ENCODE data around the gene PTPA. TPM values are rescaled to one million over a fixed set of nuclear protein-coding genes. Genes with fewer than 3 reads are reported as not detected.
"Not testable (repeated sequence)": the region's sequence is repeated elsewhere in the genome, so short reads cannot be mapped to it uniquely, and the experiment has no call there.

The PTPA gene
- total RNA-seq, 1 donor: 55.2 TPM

DNA sequence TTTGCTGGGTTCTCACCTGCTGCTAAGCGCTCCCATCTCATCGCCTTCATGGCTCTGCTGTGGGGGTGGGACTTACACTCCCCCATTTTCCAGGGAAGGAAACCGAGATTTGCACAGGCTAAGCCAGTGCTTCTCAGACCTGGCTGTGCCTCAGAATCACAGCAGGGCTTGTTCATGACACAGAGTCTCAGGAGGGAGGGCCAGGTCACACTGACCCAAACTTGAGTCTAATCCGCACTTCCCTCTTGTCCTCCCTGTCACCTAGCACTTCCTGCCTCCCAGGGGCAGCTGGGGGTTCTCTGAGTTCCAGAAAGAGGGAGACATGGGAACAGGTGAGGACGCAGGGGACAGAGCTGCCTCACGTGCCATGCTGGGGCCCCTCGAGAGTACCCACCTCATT, 82.4 kb downstream of the PTPA start:
- no peak for DNase-seq (ENCODE audit: low read depth in 2 of 3, low spot score in 2 of 3)

DNA sequence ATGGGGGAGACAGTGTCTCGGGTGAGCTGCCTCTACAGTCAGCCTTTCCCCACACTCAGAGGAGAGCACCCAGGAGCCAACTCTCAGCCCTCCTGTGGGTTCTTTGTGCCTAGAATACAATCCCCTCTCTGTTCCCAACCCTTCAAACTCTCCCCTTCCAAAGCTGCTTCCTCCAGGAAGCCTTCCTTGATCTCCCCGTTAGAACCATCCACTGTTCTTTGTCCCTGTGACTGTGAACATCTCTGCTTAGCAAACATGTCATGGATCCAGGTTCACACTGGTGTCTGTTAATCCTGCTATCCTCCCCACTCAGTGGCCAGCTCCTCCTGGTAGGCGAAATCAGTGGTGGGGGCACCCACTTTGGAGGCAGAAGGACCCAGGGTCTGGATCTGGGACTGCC, 83.0 kb downstream of the PTPA start:
- DNase-seq (ENCODE audit: low read depth in 2 of 3, low spot score in 2 of 3): no peak

DNA sequence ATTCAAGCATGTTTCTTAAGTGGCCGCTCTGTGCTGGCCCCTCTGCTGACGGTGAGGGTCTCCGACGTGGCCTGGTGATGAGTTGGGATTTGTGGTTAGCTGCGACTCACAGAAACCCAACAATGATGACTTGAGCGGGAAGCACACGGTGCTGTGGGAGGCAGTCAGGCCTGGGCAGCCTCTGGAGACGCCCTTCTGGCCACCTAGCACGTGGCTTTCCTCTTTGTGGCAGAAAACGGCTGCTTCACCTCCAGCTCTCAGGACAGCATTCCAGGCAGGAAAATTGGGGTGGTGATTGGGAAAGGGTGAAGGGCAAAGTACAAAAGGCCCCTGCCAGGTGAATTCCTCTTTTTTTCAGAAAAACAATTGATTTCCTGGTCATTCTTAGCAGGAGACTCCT, 84.4 kb downstream of the PTPA start:
- no peak for DNase-seq (ENCODE audit: low read depth in 2 of 3, low spot score in 2 of 3)

DNA sequence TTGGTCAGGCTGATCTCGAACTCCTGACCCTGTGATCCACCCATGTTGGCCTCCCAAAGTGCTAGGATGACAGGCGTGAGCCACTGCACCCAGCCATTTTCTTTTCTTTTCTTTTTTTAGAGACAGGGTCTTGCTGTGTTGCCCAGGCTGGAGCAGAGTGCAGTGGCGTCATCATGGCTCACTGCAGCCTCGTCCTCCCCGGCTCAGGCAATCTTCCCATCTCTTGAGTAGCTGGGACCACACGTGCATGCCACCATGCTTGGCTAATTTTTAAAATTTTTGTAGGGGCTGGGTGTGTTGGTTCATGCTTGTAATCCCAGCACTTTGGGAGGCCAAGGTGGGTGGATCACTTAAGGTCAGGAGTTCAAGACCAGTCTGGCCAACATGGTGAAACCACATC, 85.8 kb downstream of the PTPA start:
- not testable (repeated sequence) for DNase-seq (ENCODE audit: low read depth in 2 of 3, low spot score in 2 of 3)

DNA sequence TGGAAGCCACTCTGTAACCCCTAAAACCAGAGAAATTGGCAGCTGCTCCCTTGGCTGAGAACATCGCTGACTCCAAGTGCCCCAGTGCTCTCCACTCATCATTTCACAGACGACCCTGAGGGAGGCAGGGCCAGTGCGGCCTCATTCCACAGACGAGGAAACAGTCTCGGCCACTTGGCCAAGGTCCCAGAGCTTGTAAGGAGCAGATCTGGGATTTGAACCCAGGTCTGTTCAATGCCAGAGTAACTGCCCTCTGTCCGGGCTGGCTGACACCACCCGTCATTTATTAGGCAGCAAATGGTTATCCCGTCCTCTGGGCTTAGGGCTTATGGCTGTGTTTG, 86.7 kb downstream of the PTPA start:
- DNase-seq (ENCODE audit: low read depth in 2 of 3, low spot score in 2 of 3): no peak

Other genes starting within 250 kb of the PTPA start
- 12.1 TPM for gene KYAT1, start 229.5 kb upstream of the PTPA start, total RNA-seq
- gene LRRC8A, start 229.3 kb upstream of the PTPA start, total RNA-seq: 61.4 TPM
- 3.2 TPM for gene PHYHD1, start 190.4 kb upstream of the PTPA start, total RNA-seq
- 14.0 TPM for gene DOLK, start 163.8 kb upstream of the PTPA start, total RNA-seq
- gene NUP188, start 163.7 kb upstream of the PTPA start, total RNA-seq: 54.9 TPM
- gene SH3GLB2, start 83.1 kb upstream of the PTPA start, total RNA-seq: 49.0 TPM
- gene MIGA2, start 74.8 kb upstream of the PTPA start, total RNA-seq: 49.0 TPM
- gene DOLPP1, start 30.3 kb upstream of the PTPA start, total RNA-seq: 15.3 TPM
- gene CRAT, start 622 bp upstream of the PTPA start, total RNA-seq: 46.9 TPM
- gene IER5L, start 66.8 kb downstream of the PTPA start, total RNA-seq: 7.5 TPM